ENCODE measurements around the gene SH3BGR. TPM values are rescaled to one million over a fixed set of nuclear protein-coding genes. Genes with fewer than 3 reads are reported as not detected.
A peak's percentile ranks its signal among the peaks of the same experiment; 100 is the strongest.

Gene SH3BGR
- total RNA-seq, 1 donor, result 0.27 TPM

DNA sequence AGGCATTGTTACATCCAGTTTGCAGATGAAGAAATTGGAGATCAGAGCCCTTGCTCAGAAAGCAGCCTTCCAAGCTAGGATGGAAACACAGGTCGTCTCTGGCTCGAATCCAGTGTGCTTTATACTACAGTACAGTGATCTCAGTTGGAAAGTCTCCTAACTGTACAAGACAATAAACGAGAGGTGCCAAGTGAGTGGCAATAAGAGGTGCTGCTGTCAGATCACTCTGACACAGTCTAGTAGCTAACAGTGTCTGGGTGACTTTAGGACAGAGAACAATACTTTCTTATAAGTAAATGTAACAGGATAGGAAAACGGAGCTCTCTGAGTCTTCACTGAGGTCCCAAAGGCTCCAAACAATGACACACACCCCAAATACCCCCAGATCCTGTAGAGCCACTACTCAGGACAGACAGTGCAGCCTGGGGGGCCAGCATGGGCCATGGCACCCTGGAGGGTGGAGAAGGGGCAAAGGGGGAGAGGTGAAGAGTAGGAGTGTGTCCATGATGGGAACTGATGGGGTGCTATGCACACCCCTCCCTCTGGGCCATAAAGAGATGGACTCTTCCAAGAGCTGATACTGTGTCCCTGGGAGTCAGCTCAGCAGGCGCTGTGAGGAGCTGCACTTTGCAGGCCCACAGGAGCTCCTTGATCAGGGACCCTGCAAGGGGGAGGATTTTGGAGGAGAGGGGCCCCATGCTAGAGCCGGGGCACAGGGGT is 3.3 kb downstream of the SH3BGR start:
- DNase-seq (ENCODE audit: low read depth in 2 of 3, low spot score in 2 of 3), result no peak

DNA sequence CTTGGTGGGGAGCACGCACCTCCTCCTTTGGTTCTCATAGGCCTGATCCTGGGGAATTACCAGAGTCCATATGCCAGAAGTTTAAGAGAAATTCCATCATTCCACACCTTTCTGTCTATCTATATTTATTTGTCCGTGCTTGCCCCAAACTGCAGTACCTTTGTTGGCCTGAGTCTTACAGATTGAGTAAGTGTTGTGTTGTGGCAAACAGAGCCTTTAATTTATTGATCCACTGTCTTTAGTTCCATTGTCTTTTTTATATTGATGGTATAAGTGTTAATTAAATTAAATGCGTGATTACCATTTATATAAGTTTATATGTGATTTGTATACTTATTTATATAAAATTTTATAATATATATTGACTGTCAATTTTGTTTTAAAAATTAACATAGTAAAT is 4.9 kb downstream of the SH3BGR start:
- no peak for DNase-seq (ENCODE audit: low read depth in 2 of 3, low spot score in 2 of 3)

DNA sequence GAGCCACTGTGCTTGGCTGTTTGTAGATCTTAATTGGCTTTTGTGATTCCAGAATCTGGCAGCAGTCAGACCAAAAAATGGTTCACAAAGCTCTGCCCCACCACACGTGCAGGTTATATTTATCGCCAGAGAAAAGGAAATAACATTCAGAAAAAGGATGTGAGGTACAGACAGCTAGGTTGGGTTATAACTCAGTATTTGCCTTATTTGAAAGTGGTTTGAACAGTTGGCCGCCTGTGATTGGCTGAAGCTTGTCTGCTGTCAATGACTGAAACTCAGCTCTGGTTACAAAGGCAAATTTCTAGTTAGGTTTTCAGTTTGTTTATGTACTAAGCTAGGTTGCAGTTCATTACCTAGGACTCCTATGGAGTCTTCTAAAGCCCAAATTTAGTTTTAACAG is 9.6 kb downstream of the SH3BGR start:
- no peak for DNase-seq (ENCODE audit: low read depth in 2 of 3, low spot score in 2 of 3)

DNA sequence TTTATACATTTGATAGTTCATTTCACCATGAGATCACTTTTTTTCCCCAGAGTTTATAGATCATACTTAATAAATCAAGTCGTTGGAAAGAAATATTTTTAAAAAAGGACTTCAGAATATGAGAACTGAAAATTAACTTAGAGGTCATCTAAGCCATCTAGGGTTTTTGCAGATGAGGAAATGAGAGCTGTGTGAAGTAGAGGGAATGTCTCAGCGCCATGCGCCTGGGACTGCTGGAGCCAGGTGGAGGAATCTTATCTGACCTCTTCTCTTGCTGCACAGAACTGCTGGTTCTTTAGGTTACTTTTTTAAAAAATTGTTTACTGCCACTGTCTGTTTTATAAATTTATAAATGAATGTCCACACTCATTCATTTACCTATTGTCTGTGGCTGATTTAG is 11.5 kb downstream of the SH3BGR start:
- DNase-seq (ENCODE audit: low read depth in 2 of 3, low spot score in 2 of 3), result no peak

DNA sequence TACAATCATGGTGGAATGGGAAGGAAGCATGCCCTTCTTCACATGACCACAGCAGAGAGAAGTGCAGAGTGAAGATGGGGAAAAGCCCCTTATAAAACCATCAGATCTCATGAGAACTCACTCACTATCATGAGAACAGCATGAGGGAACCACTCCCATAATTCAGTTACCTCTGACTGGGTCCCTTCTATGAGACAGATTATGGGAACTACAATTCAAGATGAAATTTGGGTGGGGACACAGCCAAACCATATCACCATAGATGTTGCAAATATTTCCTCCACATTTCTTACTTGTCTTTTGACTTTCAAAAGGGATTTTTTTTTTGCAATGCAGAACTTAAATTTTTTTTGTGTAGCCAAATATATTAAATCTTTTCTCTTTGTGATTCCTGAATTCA is 14.8 kb downstream of the SH3BGR start:
- DNase-seq (ENCODE audit: low read depth in 2 of 3, low spot score in 2 of 3), result no peak

DNA sequence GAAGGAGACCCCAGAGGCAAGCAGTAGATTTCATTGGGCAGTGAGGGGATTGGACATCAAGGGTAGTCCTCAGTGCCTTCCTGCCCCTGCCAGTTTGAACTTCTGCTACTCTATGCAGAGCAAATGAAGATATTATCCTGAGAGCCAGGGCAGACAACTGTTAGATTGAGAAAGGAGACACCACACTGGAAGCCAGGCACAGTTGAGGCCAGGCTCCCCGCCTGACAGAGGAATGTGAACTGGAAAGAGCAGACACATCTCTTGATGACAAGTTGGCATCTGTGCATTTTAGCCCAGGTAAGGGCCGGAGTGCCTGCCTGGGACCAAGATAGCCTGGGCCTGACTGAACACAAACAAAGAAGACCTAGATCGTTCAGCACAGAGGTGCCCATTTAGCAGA is 16.0 kb downstream of the SH3BGR start:
- DNase-seq (ENCODE audit: low read depth in 2 of 3, low spot score in 2 of 3), result no peak

DNA sequence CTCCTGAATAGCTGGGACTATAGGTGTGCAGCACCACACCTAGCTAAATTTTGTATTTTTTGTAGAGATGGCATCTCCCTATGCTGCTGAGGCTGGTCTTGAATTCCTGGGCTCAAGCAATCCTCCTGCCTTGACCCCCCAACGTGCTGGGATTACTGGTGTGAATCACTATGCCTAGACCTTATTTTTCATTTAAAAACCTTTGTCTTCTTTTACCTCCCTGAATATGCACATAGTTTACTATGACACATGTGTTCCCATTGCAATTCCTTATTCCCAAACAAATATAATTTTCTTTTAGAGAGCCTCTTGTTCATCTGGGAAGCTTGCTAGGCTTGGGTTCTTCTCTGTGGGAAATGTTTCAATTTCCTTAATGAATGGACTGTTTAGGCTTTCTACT is 16.8 kb downstream of the SH3BGR start:
- no peak for DNase-seq (ENCODE audit: low read depth in 2 of 3, low spot score in 2 of 3)

DNA sequence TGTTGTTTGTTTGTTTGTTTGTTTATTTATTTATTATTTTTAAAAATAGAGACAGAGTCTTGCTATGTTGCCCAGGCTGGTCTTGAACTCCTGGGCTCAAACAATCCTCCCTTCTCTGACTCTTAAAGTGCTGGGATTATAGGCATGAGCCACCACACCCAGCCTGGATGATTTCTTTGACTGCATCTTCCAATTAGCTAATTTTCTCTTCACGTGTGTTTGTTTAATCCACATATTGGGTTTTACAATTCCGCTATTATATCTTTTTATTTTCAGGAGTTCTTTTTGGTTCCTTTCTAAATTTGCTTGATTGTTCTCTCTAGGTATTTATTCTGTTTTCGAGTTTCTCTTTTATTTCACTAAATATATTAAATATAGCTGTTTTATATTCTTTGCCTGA is 19.8 kb downstream of the SH3BGR start:
- DNase-seq (ENCODE audit: low read depth in 2 of 3, low spot score in 2 of 3), result no peak

DNA sequence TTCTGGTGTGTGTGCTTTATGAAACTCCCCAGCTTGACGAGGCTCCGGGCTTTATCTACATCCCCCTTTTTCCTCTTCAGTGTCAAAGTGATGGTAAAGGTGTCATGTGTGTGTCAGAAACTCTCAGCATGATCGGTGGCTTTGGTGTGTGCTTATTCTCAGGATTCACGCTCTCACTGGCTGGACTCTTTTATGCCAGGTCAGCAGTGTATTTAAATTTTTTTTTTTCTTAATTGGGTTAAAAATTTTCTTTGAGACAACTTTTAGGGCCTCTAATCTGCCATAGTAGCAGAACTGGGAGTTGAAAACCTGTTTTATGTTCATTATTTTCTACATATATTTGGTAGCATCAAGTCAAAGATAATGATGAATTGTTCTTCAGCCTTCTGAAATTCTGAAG is 21.0 kb downstream of the SH3BGR start:
- no peak for DNase-seq (ENCODE audit: low read depth in 2 of 3, low spot score in 2 of 3)

DNA sequence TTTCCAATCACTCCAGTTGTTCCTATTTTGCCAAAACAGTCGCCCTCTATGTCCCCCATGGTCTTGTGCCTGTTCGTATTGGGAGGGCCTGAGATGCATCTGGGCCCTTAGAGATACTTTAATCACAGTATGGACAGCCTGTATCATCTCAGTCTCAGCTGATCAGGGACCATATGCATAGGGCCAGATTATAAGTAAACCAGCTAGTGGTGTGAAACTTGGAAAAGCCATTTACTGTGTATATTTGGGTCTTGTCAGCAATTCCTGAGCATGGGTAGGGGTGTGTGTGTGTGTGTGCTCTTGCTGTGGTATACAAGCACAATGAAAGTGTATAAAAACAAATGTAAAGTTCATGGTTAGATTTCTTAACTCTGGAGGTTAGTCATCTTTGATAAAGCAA is 22.8 kb downstream of the SH3BGR start:
- DNase-seq (ENCODE audit: low read depth in 2 of 3, low spot score in 2 of 3), result no peak

DNA sequence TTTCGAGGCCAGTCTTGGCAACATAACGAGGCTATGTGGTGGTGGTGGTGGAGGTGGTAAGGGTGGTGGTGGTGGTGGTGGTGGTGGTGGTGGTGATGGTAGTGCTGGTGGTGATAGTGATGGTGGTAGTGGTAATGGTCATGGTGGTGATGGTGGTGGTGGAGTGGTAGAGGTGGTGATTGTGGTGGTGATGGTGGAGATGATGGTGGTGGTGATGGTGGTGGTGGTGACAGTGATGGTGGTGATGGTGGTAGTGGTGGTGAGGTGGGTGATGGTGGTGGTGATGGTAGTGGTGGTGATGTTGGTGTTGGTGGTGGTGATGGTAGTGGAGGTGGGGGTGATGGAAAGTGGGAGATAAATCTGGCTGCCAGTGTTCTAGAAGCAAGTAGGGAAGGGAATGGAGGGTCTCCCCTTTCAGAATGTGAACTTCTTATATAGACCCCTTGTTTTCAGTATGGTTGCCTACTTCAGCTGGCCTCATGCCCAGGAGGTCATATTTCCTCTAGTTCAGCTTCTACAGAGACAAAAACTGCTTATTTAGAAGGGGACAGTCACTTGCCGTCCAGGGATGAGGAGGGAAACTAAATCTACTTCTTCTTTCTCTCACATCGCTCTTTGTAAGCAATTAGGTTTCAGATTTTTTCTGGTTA is 27.5 kb downstream of the SH3BGR start:
- no peak for DNase-seq (ENCODE audit: low read depth in 2 of 3, low spot score in 2 of 3)

DNA sequence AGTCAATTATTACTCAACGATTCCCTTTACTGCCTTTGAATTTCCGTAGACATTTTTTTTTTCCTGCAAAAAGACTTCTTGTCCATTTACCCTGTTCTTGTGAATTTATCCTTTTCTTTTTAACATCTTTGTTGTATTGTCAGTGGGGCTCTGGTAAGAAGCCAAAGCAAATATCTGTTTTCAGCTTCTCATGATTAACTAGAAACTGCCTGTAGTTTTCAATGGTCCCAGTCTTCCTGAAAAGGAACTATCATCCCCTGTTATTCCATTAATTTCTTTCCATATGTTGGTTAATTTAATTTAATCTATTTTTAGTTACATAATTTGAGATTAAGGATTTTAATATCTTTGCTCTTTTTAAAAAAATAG is 28.0 kb downstream of the SH3BGR start:
- no peak for DNase-seq (ENCODE audit: low read depth in 2 of 3, low spot score in 2 of 3)

DNA sequence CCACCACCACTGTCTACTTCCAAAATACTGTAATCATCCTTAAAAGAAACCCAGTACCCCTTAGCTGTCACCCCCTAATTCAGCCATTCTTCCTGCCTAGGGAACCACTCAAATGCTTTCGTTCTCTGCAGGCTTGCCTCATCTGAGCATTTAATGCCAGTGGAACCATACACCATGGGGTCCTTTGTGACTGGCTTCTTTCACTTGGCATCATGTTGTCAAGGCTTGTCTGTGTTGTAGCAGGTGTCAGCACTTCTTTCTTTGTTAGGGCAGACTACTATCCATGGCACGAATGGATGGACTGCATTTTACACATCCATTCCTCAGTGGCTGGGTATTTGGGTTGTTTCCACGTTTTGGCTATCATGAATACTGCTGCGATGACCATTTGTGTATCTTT is 28.5 kb downstream of the SH3BGR start:
- no peak for DNase-seq (ENCODE audit: low read depth in 2 of 3, low spot score in 2 of 3)

DNA sequence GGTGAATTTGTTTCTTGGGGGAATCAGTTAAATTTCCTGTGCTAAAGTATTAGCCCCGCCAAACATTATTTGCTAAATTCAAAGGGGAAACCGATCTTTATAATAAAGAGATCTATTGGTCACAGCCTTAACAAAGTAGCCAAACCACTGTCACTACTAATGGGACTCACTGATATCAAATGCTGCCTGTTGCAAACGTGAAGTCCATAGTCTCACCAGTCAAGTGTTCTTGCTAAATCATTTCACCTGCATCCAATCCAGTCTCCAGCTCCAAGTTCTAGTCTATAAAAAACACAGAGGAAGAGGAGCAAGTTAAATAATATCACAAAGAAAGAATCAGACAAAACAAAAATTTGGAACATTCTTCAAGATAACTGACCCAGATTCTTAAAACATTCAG is 30.1 kb downstream of the SH3BGR start:
- no peak for DNase-seq (ENCODE audit: low read depth in 2 of 3, low spot score in 2 of 3)

DNA sequence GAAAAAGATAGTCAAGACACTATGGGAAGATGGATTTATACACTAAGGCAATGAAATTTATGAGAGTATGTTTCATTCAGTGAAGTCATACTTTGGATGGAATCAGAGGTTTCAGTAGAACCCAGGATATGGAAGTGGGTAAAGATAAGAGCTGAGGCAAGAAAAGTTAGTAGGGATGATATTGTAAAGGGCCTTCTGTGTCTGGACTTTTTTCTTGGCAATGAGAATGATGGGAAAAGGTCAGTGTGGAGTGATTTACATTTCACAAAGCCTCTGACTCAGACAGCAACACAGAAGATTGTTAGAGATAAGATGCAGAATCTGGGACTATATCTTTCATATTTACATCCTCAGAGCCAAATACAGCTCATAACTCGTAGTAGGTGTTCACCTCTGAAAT is 32.1 kb downstream of the SH3BGR start:
- DNase-seq (ENCODE audit: low read depth in 2 of 3, low spot score in 2 of 3), result no peak

DNA sequence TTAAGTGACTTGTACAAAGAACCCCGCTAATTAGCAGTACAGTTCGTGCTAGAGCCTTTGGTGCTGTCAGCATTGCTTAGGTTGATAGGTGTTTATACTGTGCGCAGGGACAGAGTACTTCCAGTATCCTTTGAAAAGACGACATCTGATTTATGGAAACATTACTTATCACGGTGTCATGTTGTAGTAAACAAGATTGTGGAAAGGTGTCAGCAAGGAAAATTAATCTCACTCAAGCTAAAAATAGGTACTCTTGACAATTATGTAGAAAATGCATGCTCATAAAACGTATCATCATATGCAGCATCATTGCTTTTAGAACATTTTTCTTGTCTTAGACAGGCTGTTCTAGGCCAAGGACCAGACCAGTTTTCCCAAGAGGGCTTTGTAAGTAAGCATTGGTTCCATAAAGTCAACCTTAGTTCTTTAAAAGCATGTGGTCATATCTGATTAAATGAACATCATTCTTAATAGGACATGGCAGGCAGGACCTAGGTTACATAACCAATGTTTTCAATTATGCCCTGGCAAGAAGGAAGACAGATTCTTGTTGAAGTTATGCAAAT is 33.0 kb downstream of the SH3BGR start:
- DNase-seq (ENCODE audit: low read depth in 2 of 3, low spot score in 2 of 3), result no peak

DNA sequence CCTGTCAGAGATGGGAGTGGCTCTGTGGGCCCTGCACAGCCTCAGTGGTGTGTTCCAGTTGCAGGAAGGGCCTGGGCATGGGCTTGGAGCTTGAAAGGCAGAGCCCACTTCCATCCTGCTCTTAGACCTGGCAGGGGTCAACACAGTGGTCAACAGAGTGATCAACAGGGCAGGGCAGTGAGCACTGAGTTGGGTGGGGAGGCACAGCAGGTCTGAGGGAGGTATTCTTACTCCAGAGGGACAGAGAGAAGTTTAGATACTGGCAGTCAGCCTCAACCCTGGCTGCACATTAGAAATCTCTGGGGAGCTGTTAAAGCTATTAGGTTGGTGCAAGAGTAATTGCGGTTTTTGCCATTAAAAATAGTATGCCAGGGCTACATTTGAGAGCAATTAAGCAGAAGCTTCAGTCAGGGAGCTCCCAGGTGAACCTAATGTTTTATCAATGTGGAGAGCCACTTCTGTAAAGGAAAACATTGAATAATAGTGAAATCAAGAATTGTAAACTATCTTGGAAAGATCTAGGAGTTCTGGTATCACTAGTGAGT is 37.7 kb downstream of the SH3BGR start:
- no peak for DNase-seq (ENCODE audit: low read depth in 2 of 3, low spot score in 2 of 3)

DNA sequence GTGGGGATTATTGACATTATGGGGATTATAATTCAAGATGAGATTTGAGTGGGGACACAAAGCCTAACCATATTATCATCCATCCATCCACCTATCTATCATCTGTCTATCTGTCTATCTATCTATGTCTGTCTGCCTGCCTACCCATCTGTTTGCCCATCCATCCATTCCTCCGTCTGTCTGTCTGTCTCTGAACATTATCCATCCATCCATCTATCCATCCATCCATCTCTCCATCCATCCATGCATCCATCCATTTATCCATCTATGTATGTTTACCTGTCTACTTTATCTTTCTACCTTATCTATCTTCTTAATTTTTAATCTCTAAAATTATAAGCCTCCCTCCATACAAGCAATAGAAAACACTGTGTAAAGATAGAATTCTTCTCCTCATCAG is 47.4 kb downstream of the SH3BGR start:
- no peak for DNase-seq (ENCODE audit: low read depth in 2 of 3, low spot score in 2 of 3)

DNA sequence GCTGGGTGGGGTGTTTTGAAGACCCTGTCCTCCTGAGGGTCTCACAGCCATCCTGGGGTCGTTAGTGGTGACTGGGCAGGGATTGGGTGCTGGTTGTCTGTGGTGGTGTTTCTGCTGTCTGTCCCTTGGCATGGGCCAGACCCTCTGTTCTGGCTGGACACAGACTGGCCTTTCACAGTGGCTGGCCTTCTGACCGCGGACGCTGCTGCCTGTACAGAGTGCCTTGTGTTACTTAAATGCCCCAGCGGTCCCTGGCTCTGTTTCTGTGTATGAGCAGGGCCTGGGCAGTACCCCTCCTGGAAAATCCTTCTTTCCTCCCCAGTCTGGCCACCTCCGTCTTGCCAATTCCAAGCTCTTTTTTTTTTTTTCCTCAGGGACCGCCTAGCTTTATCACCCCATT is 50.9 kb downstream of the SH3BGR start:
- no peak for DNase-seq (ENCODE audit: low read depth in 2 of 3, low spot score in 2 of 3)

DNA sequence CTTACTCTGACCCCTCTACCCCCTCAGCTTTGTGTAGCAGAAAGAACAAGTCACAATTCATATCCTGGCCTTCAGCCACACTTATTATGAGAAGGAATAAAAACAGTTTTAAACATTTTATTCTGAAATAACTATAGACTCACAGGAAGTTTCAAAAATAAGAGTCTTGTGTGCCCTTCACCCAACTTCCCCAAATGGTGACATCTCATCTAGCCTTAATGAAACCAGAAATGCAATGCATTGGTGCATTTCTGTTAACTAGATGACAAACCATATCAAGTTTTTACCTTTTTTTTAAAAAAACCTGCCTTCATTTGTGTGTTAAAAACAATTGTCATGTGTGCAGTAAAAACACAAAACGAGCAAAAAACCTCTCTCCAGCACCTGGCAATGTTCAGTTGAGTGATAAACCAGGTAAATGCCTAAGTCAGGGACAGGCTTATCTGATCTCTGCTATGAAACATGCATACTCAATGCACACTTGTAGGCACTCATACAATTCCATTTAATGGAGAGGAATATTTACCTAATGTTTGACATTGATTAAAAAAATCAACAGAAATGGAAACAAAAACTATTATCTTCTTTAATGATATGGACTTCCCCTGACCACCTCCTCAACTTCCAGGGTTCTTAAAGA is 51.5 kb downstream of the SH3BGR start:
- DNase-seq (ENCODE audit: low read depth in 2 of 3, low spot score in 2 of 3), result peak in 2 of 3 donors; percentile 15 to 53

DNA sequence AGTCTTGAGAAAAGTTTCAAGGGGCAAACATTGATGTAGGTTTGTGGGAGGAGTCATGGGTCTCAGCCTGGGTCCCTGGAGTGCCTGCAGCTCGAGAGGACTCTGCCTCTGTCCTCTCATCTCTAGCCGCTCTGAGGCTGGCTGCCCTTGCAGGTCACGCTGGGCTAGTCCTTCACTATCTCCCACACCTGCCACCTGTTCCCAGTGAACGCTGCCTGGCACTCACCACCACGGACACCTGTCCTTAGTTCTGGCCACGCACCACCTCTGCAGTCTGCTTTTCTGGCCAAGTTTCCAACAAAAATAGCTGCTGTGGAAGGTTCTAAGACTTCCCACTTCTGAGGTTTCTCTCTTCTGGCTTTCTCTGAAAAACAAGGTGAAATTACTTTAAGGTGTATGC is 52.5 kb downstream of the SH3BGR start:
- DNase-seq (ENCODE audit: low read depth in 2 of 3, low spot score in 2 of 3), result no peak

DNA sequence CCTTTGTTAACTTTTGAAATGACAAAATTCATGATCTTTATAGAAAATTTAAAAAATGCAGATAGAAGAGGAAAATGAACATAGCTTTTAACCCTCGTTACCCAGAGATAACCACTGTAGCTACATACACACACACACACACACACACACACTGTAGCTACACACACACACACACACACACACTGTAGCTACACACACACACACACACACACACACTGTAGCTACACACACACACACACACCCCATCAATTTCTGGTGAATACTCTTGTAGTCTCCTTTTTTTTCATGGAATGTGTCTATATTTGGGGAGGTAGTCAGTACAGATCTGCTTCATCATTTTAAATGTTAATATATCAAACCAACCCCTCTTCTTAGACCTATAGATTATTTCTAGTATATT is 58.5 kb downstream of the SH3BGR start:
- DNase-seq (ENCODE audit: low read depth in 2 of 3, low spot score in 2 of 3), result no peak
